ENCODE measurements around the gene NPM3.

DNA sequence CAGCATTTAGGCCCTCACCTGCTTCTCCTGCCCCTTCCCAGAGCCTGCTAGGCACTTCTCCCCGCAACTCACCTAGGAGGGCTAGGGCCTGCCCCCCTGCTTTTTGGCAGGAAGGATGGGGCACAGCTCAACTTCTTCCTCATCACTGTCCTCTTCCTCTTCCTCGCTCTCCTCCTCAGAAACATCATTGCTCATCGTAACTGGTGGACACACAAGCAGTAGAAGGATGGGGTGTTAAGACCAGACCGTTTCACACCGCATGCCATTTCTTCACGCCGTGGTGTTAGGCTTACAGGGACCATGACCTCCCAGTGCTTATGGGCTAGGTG lies 1.6 kb downstream of the NPM3 start:
- TF ChIP-seq CTCF (IDR thresholded peaks at IDR 0.05) (no peak), EZH2 (IDR thresholded peaks at IDR 0.05) (no peak)
